Measurements from ENCODE around the gene PTGIR.
A peak's percentile ranks its signal among the peaks of the same experiment; 100 is the strongest.

GRCh38 chr19:46661735-46662592, 37.1 kb upstream of the PTGIR start:
- TF ChIP-seq CTCF (optimal IDR thresholded peaks at IDR 0.05 in 1 of 3, IDR thresholded peaks at IDR 0.05 in 1 of 3, conservative IDR thresholded peaks at IDR 0.05 in 1 of 3; ENCODE audit: extremely low read depth in 1 of 3, insufficient read depth in 2 of 3, low read length in 3 of 3) (peak; percentile 93 to 98 (median 94)), EZH2 (IDR thresholded peaks at IDR 0.05; ENCODE audit: low read length) (no peak)

All from keratinocyte (primary cell).